ENCODE data around the gene RNF212B.
"Not testable (repeated sequence)": the region's sequence is repeated elsewhere in the genome, so short reads cannot be mapped to it uniquely, and the experiment has no call there.

The RNF212B gene

GRCh38 chr14:23237772-23238594 is at the start of gene RNF212B:
Gene RNF212B (plus strand): TSS chr14:23237936. CDS start chr14:23240346, 2,410 bp downstream.
- DNase-seq (ENCODE audit: low read depth, low spot score): no peak

GRCh38 chr14:23193432-23193831 is 44.3 kb upstream of the RNF212B start:
- DNase-seq (ENCODE audit: low read depth, low spot score): no peak

- no peak for DNase-seq (ENCODE audit: low read depth, low spot score)
Observed at GRCh38 chr14:23195552-23196101, 42.1 kb upstream of the RNF212B start.

GRCh38 chr14:23196487-23196886 is 41.2 kb upstream of the RNF212B start:
- DNase-seq (ENCODE audit: low read depth, low spot score): not testable (repeated sequence)

- not testable (repeated sequence) for DNase-seq (ENCODE audit: low read depth, low spot score)
Observed at GRCh38 chr14:23199141-23199540, 38.6 kb upstream of the RNF212B start.

- no peak for DNase-seq (ENCODE audit: low read depth, low spot score)
Observed at GRCh38 chr14:23202001-23202400, 35.7 kb upstream of the RNF212B start.

GRCh38 chr14:23206422-23207145 is 31.2 kb upstream of the RNF212B start:
- no peak for DNase-seq (ENCODE audit: low read depth, low spot score)

GRCh38 chr14:23207146-23207540 is 30.6 kb upstream of the RNF212B start:
- no peak for DNase-seq (ENCODE audit: low read depth, low spot score)

GRCh38 chr14:23208324-23208723 is 29.4 kb upstream of the RNF212B start:
- DNase-seq (ENCODE audit: low read depth, low spot score): no peak

- DNase-seq (ENCODE audit: low read depth, low spot score): no peak
Observed at GRCh38 chr14:23209651-23210423, 27.9 kb upstream of the RNF212B start.

GRCh38 chr14:23215421-23215820 is 22.3 kb upstream of the RNF212B start:
- no peak for DNase-seq (ENCODE audit: low read depth, low spot score)

GRCh38 chr14:23217032-23218020 is 20.4 kb upstream of the RNF212B start:
- no peak for DNase-seq (ENCODE audit: low read depth, low spot score)

GRCh38 chr14:23219075-23219474 is 18.7 kb upstream of the RNF212B start:
- DNase-seq (ENCODE audit: low read depth, low spot score): no peak

- not testable (repeated sequence) for DNase-seq (ENCODE audit: low read depth, low spot score)
Observed at GRCh38 chr14:23224958-23225357, 12.8 kb upstream of the RNF212B start.

- no peak for DNase-seq (ENCODE audit: low read depth, low spot score)
Observed at GRCh38 chr14:23227566-23227965, 10.2 kb upstream of the RNF212B start.

- no peak for DNase-seq (ENCODE audit: low read depth, low spot score)
Observed at GRCh38 chr14:23228812-23229211, 8.9 kb upstream of the RNF212B start.

- DNase-seq (ENCODE audit: low read depth, low spot score): not testable (repeated sequence)
Observed at GRCh38 chr14:23232241-23232808, 5.4 kb upstream of the RNF212B start.

GRCh38 chr14:23240661-23241060 is 2.9 kb downstream of the RNF212B start:
- no peak for DNase-seq (ENCODE audit: low read depth, low spot score)

- not testable (repeated sequence) for DNase-seq (ENCODE audit: low read depth, low spot score)
Observed at GRCh38 chr14:23241061-23241715, 3.5 kb downstream of the RNF212B start.

GRCh38 chr14:23242076-23242475 is 4.3 kb downstream of the RNF212B start:
- DNase-seq (ENCODE audit: low read depth, low spot score): no peak
